ENCODE data around the gene LETM1. TPM values are rescaled to one million over a fixed set of nuclear protein-coding genes. Genes with fewer than 3 reads are reported as not detected.

The LETM1 gene
- total and polyA plus RNA-seq, 2 donors (not counting 3 experiments of a cell fraction or from before 2014, with no cell fraction given), result 25.6 to 62.5 TPM

DNA sequence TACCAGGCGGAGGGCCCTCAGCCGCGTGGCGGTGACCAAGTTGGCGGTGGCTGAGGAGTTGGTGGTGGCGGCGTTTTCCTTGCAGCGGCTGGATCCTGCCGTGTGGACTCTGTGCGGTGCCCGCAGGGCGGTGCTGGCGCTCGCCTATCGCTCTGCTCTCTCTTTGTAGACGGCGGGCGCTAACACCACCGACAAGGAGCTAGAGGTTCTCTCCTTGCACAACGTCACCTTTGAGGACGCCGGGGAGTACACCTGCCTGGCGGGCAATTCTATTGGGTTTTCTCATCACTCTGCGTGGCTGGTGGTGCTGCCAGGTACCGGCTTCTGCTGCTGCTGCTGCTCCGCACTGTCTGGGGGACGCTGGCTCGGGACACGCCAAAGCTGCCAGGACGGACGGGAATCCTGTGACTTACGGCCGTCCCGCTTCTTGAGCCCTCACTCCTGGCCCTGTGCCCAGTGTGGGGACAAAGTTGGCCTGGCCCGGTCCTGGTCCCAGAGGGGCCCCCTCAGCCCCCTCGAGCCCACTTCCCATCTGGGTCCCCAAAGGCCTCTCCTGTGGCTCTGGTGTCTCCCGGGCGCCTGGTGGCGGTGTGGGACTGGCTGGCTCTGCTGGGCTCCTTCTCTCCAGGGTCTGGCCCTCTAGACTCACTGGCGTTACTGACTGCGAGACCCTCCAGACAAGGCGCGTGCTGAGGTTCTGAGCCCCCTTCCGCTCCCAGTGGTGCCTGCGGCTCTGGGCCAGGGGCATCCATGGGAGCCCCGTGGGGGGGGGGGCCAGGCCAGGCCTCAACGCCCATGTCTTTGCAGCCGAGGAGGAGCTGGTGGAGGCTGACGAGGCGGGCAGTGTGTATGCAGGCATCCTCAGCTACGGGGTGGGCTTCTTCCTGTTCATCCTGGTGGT lies 52.2 kb downstream of the LETM1 start:
- no peak for DNase-seq (ENCODE audit: low read depth, low spot score)
- H3K4me1 ChIP-seq (ENCODE audit: control insufficient read depth, extremely low read depth, insufficient read depth, low read length), result no peaks in the 10 kb centered on the region
- no peaks in the 10 kb centered on the region for H3K9me1 ChIP-seq (replicated peaks; ENCODE audit: control insufficient read depth, extremely low read depth, insufficient read depth, low read length)
- CTCF ChIA-PET, result interaction anchor here (0.7 to 1.2 kb wide), 2 partner anchors 36 to 55 kb away, joined by 3 to 9 read pairs; no protein-coding TSS in a partner anchor
- no peaks in the 10 kb centered on the region for H4K20me1 ChIP-seq (replicated peaks; ENCODE audit: control insufficient read depth, extremely low read depth, insufficient read depth, low read length)
- dilution Hi-C loops (cut with MboI; ENCODE audit: extremely low pct_ligation_motif_present, low sequenced_read_pairs), result no loop called here
- no peaks in the 10 kb centered on the region for H3K27me3 ChIP-seq (ENCODE audit: control insufficient read depth in 2 of 2, insufficient read depth in 2 of 2, low read length in 2 of 2)
- H3K36me3 ChIP-seq (ENCODE audit: control insufficient read depth in 2 of 2, extremely low read depth in 1 of 2, insufficient read depth in 2 of 2, low read length in 2 of 2), result no peaks in the 10 kb centered on the region
- POLR2A ChIA-PET, result no interaction called here
- FAIRE-seq, result no peak
- H3K27ac ChIP-seq (ENCODE audit: insufficient read depth, low read depth, low read length), result no peak overlapping the region
- no peak overlapping the region for H2AFZ ChIP-seq (ENCODE audit: low read depth, low read length)
- H3K4me2 ChIP-seq (ENCODE audit: insufficient read depth, low read length), result no peak overlapping the region
- no peaks in the 10 kb centered on the region for H3K9me3 ChIP-seq (replicated peaks; ENCODE audit: control insufficient read depth, insufficient read depth, low read length)
- no TSS peak for BruUV-seq (replicated peaks)
- intact Hi-C loops (cut with micrococcal nuclease), result no loop called here
- H3K4me3 ChIP-seq (replicated peaks in 1 of 3; ENCODE audit: insufficient read depth in 1 of 3, low read depth in 1 of 3, low read length in 3 of 3), result no peak overlapping the region
- no peaks in the 10 kb centered on the region for H3K79me2 ChIP-seq (ENCODE audit: control insufficient read depth, insufficient read depth, low read length)
- H3K9ac ChIP-seq (replicated peaks; ENCODE audit: extremely low read depth, insufficient read depth, low read length), result no peak overlapping the region
- no peak for TF ChIP-seq FOS (IDR thresholded peaks at IDR 0.05; ENCODE audit: borderline replicate concordance, insufficient read depth, low read length)
- TF ChIP-seq, protein P1, sequence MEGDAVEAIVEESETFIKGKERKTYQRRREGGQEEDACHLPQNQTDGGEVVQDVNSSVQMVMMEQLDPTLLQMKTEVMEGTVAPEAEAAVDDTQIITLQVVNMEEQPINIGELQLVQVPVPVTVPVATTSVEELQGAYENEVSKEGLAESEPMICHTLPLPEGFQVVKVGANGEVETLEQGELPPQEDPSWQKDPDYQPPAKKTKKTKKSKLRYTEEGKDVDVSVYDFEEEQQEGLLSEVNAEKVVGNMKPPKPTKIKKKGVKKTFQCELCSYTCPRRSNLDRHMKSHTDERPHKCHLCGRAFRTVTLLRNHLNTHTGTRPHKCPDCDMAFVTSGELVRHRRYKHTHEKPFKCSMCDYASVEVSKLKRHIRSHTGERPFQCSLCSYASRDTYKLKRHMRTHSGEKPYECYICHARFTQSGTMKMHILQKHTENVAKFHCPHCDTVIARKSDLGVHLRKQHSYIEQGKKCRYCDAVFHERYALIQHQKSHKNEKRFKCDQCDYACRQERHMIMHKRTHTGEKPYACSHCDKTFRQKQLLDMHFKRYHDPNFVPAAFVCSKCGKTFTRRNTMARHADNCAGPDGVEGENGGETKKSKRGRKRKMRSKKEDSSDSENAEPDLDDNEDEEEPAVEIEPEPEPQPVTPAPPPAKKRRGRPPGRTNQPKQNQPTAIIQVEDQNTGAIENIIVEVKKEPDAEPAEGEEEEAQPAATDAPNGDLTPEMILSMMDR (IDR thresholded peaks at IDR 0.05; ENCODE audit: extremely low read depth in 1 of 2, insufficient read depth in 1 of 2, low read depth in 1 of 2, low read length in 2 of 2), result no peak
- TF ChIP-seq POLR2AphosphoS5 (IDR thresholded peaks at IDR 0.05; ENCODE audit: insufficient read depth, low read depth, low read length), result no peak
- no peak for TF ChIP-seq JUN (IDR thresholded peaks at IDR 0.05; ENCODE audit: borderline replicate concordance, insufficient read depth, insufficient read length, low read depth)
- TF ChIP-seq, protein P2, sequence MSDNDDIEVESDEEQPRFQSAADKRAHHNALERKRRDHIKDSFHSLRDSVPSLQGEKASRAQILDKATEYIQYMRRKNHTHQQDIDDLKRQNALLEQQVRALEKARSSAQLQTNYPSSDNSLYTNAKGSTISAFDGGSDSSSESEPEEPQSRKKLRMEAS (IDR thresholded peaks at IDR 0.05; ENCODE audit: insufficient read depth, insufficient read length), result no peak
- no peak for TF ChIP-seq GATA2 (IDR thresholded peaks at IDR 0.05; ENCODE audit: insufficient read depth, insufficient read length, low read depth, low read length)
- TF ChIP-seq POLR2A (IDR thresholded peaks at IDR 0.05; ENCODE audit: low read depth, low read length), result no peak
- TF ChIP-seq MYC (IDR thresholded peaks at IDR 0.05; ENCODE audit: low read depth, low read length), result no peak
- no peak for TF ChIP-seq EZH2 (IDR thresholded peaks at IDR 0.05; ENCODE audit: borderline replicate concordance, low read depth, low read length, severe bottlenecking)

Measured in endothelial cell of umbilical vein (primary cell).